ENCODE measurements around the gene IL23R.
A peak's percentile ranks its signal among the peaks of the same experiment; 100 is the strongest.

The IL23R gene

DNA sequence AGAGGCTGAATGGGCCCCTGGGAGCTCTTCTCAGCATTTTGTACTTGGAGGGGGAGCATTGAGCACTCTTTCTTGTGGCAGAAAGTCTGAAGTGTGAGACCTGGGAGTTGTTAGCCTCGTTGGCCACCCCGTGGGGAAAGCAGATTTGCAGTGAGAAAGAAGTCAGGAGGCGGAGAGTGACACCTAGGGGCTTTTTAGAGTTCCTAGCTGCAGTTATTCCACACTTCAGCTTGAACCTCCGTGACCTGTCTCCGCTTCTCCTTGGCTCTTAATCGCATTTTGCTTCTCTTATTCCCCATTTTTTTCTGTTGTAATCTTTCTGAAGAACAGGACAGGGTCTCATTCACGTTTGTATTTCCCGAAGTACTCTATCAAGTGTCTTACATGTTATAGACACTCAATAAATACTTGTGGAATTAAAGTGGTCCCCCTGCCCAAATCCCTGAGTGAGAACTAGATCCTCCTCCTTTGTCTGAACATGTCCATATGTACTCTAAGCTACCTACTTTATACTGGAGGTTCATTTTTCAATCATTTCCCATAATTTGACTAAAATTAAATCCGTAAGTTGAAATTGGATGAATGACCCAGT lies 17.0 kb upstream of the IL23R start:
- DNase-seq (ENCODE audit: low read depth): peak; percentile 45

DNA sequence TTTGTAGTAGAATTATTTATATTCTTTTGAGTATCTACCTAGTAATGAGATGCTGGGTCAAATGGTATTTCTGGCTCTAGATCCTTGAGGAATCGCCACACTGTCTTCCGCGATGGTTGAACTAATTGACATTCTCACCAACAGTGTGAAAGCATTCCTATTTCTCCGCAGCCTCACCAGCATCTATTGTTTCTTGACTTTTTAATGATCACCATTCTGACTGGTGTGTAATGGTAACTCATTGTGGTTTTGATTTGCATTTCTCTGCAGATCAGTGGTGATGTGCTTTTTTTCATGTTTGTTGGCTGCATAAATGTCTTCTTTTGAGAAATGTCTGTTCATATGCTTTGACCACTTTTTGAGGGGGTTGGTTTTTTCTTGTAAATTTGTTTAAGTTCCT lies 15.3 kb upstream of the IL23R start:
- DNase-seq (ENCODE audit: low read depth): no peak

DNA sequence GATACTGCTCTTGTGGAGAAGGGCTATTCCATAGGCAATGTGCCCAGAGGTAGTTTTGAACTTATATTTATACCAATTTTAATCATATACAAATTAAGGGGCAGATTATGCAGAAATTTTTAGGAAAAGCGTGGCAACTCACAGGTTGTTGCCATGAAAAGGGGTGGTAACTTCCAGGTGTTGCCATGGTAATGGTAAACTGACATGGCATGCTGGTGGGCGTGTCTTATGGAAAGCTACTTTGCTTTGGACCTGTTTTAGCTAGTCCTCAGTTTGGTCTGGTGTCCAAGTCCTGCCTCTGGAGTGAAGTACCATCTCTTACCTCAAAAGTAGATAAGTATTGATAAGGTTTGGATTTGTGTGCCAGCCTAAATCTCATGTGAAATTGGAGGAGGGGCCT lies 7.9 kb upstream of the IL23R start:
- no peak for DNase-seq (ENCODE audit: low read depth)

DNA sequence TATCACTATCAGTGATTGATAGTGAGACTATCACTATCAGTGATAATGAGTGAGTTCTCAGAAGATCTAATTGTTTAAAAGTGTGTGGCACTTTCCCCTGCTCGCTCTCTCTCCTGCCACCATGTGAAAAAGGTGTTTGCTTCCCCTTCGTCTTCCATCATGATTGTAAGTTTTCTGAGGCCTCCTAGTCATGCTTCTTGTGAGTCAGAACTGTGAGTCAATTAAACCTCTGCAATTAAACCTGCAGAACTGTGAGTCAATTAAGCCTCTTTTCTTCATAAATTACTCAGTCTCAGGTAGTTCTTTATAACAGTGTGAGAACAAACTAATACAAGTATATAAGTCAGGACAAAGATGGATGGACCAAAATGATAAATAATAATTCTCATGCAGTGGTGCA lies 7.0 kb upstream of the IL23R start:
- no peak for DNase-seq (ENCODE audit: low read depth)

DNA sequence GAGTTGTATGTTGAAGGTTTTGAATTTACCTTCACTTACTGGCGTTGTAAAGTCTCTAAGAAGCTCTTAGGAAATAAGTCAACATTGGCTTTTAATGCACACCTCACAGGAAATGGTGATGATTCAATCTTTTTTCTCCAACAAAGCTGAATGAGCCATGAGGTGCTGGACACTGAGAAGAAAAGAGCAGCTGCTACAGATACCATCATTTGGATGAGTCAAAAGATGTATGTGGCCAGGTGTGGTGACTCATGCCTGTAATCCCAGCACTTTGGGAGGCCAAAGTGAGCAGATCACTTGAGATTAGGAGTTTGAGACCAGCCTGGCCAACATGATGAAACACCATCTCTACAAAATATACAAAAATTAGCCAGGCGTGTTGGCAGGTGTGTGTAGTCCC lies 3.3 kb upstream of the IL23R start:
- no peak for DNase-seq (ENCODE audit: low read depth)

DNA sequence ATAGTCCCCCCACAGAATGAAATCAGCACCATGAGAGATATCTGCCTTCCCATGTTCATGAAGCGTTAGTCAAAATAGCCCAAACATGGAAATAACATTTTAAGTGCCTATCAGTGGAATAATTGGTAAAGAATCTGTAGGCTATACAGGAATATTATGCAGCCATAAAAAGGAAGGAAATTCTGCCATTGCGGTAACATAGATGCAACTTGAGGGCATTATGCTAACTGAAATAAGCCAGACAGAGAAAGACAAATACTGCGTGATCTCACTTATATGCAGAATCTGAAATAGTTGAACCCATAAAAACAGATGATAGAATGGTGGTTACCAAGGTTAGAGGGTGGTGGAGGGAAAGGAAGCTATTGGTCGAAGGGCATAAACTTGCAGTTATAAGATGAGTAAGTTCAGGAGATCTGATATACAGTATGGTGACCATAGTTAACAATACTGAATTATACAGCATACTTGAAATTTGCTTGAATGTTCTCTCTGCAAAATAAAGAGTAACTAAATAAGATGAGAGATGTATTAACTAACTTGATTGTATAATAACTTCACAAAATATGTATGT lies 699 bp upstream of the IL23R start:
- DNase-seq (ENCODE audit: low read depth): no peak

DNA sequence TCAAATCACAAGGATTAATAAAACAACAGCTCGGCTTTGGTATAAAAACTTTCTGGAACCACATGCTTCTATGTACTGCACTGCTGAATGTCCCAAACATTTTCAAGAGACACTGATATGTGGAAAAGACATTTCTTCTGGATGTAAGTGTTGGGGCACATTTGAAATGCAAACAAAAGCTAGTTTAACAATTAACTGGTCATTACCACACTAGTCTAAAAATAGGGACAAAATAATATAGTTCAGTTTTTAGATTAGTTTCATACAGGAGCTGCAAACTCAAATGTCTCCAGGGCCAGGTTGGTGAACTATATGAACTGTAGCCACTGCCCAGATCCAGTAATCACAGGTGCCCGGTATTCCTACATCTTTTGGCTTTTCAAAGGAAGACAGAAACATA lies 3.2 kb downstream of the IL23R start:
- DNase-seq (ENCODE audit: low read depth): no peak

DNA sequence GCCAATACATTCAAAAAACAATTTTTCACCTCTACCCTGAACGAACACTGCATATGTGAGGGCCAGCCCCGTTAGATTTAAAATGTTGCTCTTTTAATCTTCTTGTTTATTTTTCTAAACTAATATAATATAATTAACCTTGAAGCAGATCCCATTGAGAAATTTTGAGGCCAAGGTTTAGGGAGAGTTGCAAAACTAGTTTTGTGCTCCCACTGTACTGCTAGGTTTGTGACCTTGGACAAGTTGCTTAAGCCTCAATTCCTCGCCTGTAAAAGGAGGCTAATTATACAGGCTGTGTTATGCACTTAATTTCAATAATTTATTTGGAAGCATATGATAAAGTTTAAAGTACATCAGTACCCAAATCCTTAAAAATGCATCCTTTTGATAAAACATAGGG lies 3.7 kb downstream of the IL23R start:
- no peak for DNase-seq (ENCODE audit: low read depth)

DNA sequence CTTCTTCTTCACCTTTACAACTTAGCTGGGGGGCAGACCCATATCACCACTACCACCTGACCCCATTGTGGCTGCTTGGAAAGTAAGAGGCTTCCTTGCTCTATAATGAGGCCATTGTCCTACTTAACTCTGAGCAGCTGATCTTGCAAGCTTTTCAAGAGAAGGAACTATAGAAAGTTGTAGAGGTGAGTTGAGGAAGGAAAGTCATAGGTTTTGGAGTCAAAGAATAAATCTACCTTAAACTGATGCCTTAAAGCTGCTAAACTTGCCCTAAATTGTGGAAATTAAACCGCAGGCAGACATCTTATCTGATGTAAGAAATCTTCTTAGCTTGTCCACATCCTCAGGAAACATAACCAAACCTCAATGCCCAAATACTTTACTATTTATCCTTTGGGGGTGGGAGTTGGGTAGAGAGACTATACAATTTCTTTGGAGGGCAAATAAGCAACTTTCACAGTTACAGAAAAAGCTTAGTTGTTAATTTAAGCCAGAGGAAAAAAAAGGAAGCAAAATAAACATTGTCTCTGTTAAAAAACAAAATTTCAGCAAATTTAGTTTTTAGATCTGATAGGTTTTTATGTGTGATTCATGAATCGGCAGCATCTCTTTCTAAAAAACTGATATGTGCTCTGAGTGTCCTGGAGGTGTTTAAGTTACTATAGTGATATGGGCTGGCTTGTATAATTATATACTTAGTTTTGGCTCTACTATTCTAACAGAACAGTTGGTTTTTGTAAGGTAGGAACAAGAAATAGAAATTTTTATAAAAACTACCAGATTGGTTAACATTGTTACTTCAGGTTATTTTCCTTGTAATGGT lies 4.7 kb downstream of the IL23R start:
- DNase-seq (ENCODE audit: low read depth): no peak

DNA sequence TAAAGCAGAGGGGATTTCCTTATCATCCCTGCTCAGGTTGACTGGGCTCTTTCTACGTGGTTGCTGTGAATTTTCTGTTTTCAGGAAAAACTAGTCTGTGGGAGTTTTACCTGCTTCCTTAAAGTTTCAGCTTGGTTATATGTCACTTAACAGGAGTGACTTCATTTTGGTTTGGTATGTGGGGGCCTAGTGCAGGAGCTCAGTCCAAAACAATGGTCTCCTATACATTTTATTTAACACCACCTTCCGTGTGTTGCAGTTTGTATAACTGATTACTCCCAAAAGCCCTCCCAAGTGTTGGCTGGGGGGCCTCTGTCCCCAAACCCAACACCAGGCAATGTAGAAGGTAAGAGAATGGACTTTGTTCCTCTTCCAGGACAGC lies 5.3 kb downstream of the IL23R start:
- no peak for DNase-seq (ENCODE audit: low read depth)

DNA sequence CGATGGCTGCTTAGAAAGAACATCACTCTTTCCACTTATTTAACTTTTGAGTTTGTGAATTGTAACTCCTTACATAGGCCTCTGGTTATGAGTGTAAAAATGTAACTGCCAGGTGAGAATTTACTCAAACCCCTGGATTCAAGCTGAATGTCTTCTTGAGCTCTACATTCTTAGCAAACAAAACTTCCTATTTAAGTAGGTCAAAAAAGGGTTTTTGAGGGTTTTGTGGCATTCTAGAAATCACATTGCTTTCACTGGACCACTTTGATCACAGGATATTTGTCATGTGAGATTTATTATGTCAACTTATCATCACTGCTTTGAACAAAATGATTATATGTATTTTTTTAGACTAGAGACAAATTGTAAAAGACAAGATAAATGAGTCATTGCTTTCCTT lies 5.7 kb downstream of the IL23R start:
- no peak for DNase-seq (ENCODE audit: low read depth)

DNA sequence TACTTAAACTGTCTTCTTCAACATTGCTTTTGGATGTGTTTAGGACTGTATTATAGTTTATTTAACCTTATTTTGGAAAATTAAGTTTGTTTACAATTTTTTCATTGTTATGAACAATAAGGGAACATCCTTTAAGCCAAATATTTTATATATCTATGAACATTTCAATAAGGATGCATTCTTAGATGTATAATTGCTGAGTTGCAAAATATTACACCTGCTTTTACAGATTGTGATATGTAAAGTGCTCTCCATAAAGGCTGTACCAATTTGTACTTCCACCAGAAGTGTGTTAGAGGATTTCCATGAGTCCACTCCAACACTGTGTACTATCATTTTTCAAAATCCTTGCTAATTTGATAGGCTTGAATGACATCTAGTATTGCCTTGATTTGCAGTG lies 7.7 kb downstream of the IL23R start:
- no peak for DNase-seq (ENCODE audit: low read depth)

DNA sequence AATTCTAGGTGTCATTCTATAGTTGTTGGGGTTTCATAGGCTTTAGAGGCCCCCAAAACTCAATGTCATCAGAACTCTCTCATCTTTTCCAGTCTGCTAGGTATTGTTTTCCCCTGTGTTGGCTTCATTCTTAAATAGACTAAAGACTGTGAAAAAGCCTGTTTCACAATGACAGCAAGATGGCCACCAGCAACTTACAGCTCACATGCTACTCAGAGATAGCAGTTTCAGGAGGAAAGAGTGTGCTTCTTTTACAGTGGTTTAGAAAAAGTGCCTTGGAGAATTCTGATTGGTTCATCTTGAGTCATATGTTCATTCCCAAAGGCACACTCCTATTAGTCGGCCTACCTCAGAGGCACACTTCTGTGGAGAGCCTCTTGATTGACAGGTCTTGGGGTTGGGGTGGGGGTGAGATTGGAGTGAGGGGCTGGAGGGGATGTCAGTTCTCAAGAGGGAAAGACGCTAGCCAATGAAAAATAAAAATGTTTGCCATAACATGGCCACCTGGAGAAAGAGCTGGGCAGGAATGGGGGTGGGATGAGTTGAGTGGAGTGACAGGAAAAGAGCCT lies 8.5 kb downstream of the IL23R start:
- no peak for DNase-seq (ENCODE audit: low read depth)

DNA sequence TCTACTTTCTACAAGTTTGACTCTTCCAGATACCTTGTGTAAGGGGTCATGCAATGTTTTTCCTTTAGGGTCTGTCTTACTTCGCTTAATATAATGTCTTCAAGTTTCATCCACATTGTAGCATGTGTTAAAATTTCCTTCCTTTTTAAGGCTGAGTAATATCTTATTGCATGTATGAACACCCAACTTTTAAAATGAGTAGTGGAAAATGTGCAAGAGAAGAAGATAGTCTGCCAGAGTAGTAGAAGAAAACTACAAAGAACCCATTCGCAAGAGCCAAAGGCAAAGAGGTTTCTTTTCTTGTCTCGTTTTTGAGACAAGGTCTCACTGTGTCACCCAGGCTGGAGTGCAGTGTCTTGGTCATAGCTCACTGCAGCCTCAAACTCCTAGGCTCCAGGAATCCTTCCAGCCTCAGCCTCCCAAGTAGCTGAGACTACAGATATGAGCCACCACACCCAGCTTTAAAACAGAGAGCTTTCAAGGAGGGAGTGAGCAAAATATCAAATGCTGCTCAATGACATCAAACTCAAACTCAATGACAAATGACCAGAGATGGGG lies 9.4 kb downstream of the IL23R start:
- DNase-seq (ENCODE audit: low read depth): no peak

DNA sequence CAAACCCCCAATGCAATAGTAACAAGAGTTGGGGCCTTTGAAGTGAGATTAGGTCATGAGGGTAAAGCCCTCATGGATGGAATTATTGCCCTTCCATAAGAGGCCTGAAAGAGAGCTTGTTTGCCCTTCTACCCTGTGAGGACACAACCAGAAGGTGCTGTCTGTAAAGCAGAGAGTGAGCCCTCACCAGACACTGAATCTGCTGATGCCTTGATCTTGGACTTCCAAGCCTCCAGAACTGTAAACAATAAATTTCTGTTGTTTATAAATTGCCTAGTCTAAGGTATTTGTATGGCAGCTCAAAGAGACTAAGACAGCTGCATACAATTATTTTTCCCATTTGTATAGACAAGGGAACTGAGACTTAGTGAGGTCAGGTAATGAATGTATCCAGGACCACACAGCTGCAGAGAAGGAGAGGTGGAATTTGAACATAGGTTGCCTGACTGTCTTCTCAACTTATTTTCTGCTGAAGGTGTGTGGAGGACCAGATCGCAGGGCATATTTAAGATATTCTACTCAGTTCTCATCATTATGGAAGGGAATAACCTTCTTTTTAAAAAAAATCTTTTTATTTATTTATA lies 18.7 kb downstream of the IL23R start:
- DNase-seq (ENCODE audit: low read depth): no peak

DNA sequence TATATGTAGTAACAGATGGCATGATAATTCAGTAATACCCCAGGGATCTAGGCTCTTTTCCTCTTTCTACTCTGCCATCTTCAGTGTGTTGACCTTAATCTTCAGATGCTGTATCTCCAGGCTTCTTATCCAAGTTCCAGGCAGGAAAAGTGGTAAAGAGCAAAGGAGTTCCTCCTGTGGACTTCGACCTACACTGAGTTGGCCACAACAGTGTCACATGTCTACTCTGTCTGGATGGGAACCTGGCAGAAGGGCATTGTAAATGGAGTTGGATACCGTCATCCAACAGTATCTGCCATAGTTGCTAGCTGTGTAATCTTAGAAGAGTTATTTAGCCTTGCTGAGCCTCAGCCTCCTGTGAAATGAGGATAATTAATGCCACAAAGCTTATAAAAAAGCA lies 21.9 kb downstream of the IL23R start:
- no peak for DNase-seq (ENCODE audit: low read depth)

DNA sequence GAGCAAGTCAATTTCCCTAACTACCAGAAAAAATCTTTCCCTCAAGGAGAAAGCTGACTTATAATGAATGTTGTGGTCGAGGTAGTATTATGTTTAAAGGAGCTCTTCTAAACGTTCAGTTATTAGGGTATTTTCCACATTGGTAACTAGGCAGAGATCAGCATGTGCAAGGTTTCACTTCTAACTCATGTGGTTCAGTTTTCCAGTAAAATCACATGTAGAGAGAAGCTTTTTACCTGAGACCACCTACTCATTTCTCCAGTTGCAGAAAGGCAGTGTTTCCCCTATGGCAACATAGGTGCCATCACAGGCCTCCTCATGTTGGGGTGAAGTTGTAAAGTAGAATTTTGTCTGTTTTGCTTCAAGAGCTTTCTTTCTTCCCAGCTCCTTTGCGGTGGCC lies 23.7 kb downstream of the IL23R start:
- no peak for DNase-seq (ENCODE audit: low read depth)

DNA sequence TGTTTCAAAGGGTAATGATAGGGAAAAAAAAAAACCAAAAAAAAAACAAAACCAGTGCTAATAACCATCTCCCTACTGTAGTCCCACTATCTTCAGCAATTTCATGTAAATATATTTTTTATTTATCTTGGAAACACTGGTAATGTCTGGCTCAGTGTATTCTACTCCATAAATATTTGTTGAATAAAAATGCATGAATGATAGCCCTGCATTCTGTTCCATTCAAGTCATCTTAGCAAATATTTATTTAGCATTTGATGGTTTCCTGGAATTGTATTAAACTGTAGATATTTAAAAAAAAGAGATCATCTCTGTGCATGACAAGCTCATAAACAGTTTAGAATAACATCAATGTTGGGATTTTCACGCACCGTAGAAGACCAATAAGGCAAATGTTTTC lies 24.2 kb downstream of the IL23R start:
- DNase-seq (ENCODE audit: low read depth): no peak

DNA sequence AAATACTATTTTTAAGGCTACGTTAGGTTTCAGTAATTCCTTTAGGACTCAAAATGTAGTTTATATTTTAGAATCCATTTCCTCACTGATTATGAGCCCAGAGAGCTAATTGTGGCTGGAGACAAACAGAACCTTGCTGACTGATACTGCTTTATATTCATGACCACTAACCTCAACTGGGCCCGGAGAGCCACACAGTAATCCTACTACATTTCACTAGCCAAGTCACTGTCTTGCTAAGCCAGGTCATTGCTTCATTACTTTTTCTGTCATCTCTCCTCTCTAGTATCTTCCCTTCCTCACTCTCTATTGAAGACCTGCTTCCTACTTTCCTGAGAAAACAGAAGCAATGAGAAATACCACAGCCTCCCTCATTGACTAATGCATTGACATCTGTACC lies 24.7 kb downstream of the IL23R start:
- DNase-seq (ENCODE audit: low read depth): no peak

DNA sequence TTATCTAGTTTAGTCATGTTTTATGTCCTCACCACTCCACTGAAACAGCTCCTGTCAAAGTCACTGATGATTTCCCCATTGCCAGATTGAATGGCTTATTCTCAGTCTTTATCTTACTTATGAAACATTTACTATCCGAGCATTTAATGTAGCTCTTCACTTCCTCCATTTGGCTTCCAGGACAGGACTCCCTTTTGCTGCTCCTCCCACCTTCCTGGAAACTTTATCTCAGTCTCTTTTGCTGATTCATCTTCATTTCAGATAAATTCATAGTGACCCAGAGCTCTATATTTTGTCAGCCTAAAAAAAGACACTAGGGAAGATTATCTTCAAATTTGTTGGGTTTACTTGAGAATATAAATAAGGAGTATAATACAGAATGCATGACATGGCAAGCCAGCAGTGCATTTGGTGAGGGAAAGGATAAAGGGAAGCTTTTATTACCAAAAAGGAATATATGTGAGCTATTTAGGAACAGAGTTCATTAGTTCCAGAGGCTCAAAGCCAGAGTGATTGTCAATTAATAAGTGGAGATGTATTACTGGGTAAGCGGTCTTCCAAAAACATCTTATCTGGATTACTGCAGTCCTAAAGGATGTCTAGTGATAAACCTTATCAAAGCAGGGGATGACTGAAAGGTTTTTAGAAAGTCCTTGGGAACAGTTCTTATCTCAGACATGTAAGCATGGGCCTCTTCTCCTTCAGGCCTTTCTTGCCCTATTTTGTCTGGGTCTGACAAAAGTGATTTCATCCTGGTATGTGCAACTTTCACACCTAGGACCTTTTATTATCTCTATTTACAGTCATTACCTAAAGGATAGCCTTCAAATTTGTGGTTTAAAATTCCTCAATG lies 25.6 kb downstream of the IL23R start:
- DNase-seq (ENCODE audit: low read depth): no peak

DNA sequence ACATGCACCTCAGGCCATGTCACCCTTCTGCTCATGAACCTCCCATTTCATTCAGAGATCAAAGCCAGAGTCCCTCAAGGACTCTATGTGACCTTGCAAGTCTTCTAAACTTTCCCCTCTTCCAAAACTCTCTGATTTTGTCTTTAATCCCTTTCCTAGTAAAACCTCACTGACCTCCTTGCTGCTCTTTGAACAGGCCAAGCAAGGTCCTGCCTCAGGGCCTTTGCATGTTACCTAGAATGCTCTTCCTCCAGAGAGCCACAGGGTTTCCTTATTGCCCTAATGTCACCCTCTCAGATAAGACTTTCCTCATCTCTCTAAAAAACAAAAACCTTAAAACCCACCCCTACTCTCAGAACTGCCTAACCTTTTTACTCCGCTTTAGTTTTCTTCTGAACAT lies 26.6 kb downstream of the IL23R start:
- no peak for DNase-seq (ENCODE audit: low read depth)

DNA sequence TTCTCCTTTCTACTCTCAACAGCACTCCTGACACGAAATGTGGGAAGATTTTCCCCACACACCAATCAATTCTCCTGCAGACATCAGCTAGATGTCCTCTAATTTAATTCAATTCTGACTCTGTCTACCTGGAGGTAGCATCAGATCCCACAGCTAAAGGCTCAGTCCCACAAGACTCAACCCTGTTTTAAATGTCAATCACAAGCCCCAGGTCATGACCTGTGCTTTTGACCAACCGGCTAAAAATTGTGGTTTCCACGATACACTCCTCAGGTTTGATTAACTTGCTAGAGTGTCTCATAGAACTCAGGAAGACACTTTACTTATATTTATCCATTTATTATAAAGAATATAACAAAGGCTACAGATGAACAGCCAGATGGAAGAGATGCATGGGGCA lies 27.4 kb downstream of the IL23R start:
- no peak for DNase-seq (ENCODE audit: low read depth)
